GM23338 (cell line): Measurements from ENCODE around the gene MYOD1. TPM values are rescaled to one million over a fixed set of nuclear protein-coding genes. Genes with fewer than 3 reads are reported as not detected.

ENCODE experiments used
- ATAC-seq: fragments of 200-7000 bp; cut with Tn5 transposase; 3 replicates; pipeline ENCODE4 v1.9.1; 2020
- DNase-seq: peaks from one replicate; pipeline ENCODE4 v3.0.0-alpha.2; 2015; ENCODE audit warnings: low spot score
- H2AFZ ChIP-seq: fragments of 200-600 bp; sonication (generic); 2 replicates; pipeline ENCODE4 v1.8.0; 2016; ENCODE audit warnings: antibody characterized with exemption, mild to moderate bottlenecking, moderate library complexity
- H3F3A ChIP-seq: fragments of 200-600 bp; sonication (generic); replicated peaks from 2 replicates; pipeline ENCODE4 v1.8.0; 2017; ENCODE audit warnings: antibody characterized with exemption, mixed run types, low read depth
- H3K27ac ChIP-seq: fragments of 200-600 bp; sonication (generic); 2 replicates; pipeline ENCODE4 v1.6.1; 2016; ENCODE audit warnings: low read depth
- H3K27me3 ChIP-seq: fragments of 200-600 bp; sonication (generic); 2 replicates; pipeline ENCODE4 v1.8.0; 2016; ENCODE audit warnings: mild to moderate bottlenecking, mixed run types, moderate library complexity; ENCODE audit not compliant: insufficient read depth
- H3K36me3 ChIP-seq: fragments of 200-600 bp; sonication (generic); 2 replicates; pipeline ENCODE4 v1.8.0; 2016; ENCODE audit warnings: mild to moderate bottlenecking; ENCODE audit not compliant: insufficient read depth
- H3K4me1 ChIP-seq: fragments of 200-600 bp; sonication (generic); 2 replicates; pipeline ENCODE4 v1.8.0; 2016; ENCODE audit warnings: mild to moderate bottlenecking, moderate library complexity; ENCODE audit not compliant: insufficient read depth
- H3K4me2 ChIP-seq: fragments of 200-600 bp; sonication (generic); 2 replicates; pipeline ENCODE4 v1.7.1; 2017; ENCODE audit warnings: mixed run types
- H3K4me3 ChIP-seq: fragments of 200-600 bp; sonication (generic); 2 replicates; pipeline ENCODE4 v1.6.1; 2016; ENCODE audit warnings: mixed run types
- H3K79me2 ChIP-seq: fragments of 200-600 bp; sonication (generic); replicated peaks from 2 replicates; pipeline ENCODE4 v1.8.0; 2017; ENCODE audit warnings: mild to moderate bottlenecking; ENCODE audit not compliant: insufficient read depth
- H3K9me2 ChIP-seq: fragments of 200-600 bp; sonication (generic); 2 replicates; pipeline ENCODE4 v1.8.0; 2017; ENCODE audit not compliant: insufficient read depth
- H4K20me1 ChIP-seq: fragments of 200-600 bp; sonication (generic); replicated peaks from 2 replicates; pipeline ENCODE4 v1.8.0; 2017; ENCODE audit warnings: mild to moderate bottlenecking; ENCODE audit not compliant: insufficient read depth
- H3K27ac Mint-ChIP-seq: 2 replicates; pipeline ENCODE4 v1.8.0; 2020; ENCODE audit warnings: inconsistent platforms, mild to moderate bottlenecking, moderate library complexity, mixed read lengths
- H3K27me3 Mint-ChIP-seq: 3 replicates; pipeline ENCODE4 v1.8.0; 2022; ENCODE audit warnings: low read depth, mild to moderate bottlenecking, moderate library complexity, mixed read lengths, inconsistent platforms; ENCODE audit not compliant: insufficient read depth, poor library complexity
- H3K36me3 Mint-ChIP-seq: 3 replicates; pipeline ENCODE4 v1.8.0; 2021; ENCODE audit warnings: low read depth, mild to moderate bottlenecking, inconsistent platforms, moderate library complexity, mixed read lengths
- H3K4me1 Mint-ChIP-seq: 3 replicates; pipeline ENCODE4 v1.8.0; 2020; ENCODE audit warnings: mild to moderate bottlenecking, inconsistent platforms, mixed read lengths
- H3K4me3 Mint-ChIP-seq: 3 replicates; pipeline ENCODE4 v1.8.0; 2021; ENCODE audit warnings: moderate library complexity, mild to moderate bottlenecking, inconsistent platforms, mixed read lengths
- H3K9me3 Mint-ChIP-seq: 3 replicates; pipeline ENCODE4 v1.8.0; 2020; ENCODE audit warnings: moderate library complexity, mild to moderate bottlenecking, inconsistent platforms, mixed read lengths
- CTCF ChIP-seq, 2 experiments: fragments of 200-600 bp in 1 of 2; sonication (generic) in 1 of 2; conservative IDR thresholded peaks; 2 replicates each; pipeline versions ENCODE4 v1.5.1 to v1.6.1; 2016 to 2017; ENCODE audit warnings: antibody characterized with exemption in 2 of 2, low read depth in 2 of 2, mild to moderate bottlenecking in 2 of 2, moderate library complexity in 1 of 2
- EZH2phosphoT487 ChIP-seq: fragments of 200-600 bp; sonication (generic); IDR thresholded peaks from one replicate; pipeline ENCODE4 v1.8.1; 2018; ENCODE audit warnings: antibody characterized with exemption; ENCODE audit not compliant: unreplicated experiment
- JUNB ChIP-seq: IDR thresholded peaks from one replicate; pipeline ENCODE4 v1.6.1; 2016; ENCODE audit warnings: antibody characterized with exemption; ENCODE audit not compliant: unreplicated experiment
- NANOG ChIP-seq: IDR thresholded peaks from 2 replicates; pipeline ENCODE4 v1.6.1; 2016; ENCODE audit warnings: antibody characterized with exemption, borderline replicate concordance
- POLR2AphosphoS5 ChIP-seq: IDR thresholded peaks from 2 replicates; pipeline ENCODE4 v1.6.1; 2016; ENCODE audit warnings: antibody characterized with exemption, low read depth
- STAT1 ChIP-seq: IDR thresholded peaks from one replicate; pipeline ENCODE4 v1.6.1; 2016; ENCODE audit warnings: antibody characterized with exemption; ENCODE audit not compliant: unreplicated experiment
- ZNF114 ChIP-seq: fragments of 250-450 bp; sonication (Bioruptor Pico); IDR thresholded peaks from 2 replicates; pipeline ENCODE4 v1.5.0; 2020; ENCODE audit warnings: mild to moderate bottlenecking, moderate library complexity
- ZNF331 ChIP-seq: fragments of 250-450 bp; sonication (Bioruptor Pico); IDR thresholded peaks from 2 replicates; pipeline ENCODE4 v1.5.0; 2020; ENCODE audit warnings: low read depth, mild to moderate bottlenecking, moderate library complexity
- ZNF462 ChIP-seq: fragments of 250-450 bp; sonication (Bioruptor Pico); IDR thresholded peaks from 2 replicates; pipeline ENCODE4 v1.5.0; 2020; ENCODE audit warnings: mild to moderate bottlenecking, moderate library complexity
- polyA plus RNA-seq: library from polyadenylated mRNA; unstranded; fragments of >200 nt; fragmentation: Nextera tagmentation; extraction: Ambion mirVana; gene quantifications from 2 replicates; pipeline ENCODE4 v1.2.1, GENCODE V29; 2016
- total RNA-seq: library from RNA; depleted of rRNA; stranded (reverse); fragments of >200 nt; shearing (Covaris generic); gene quantifications from 2 replicates; pipeline ENCODE4 v1.2.3, GENCODE V29; 2014

The MYOD1 gene
- total and polyA plus RNA-seq, 2 experiments from 2014 or later = not detected

GRCh38 chr11:17691976-17692375, 27.4 kb upstream of the MYOD1 start (continued):
- TF ChIP-seq POLR2AphosphoS5 (no peak), STAT1 (no peak), ZNF462 (no peak), EZH2phosphoT487 (no peak), NANOG (no peak)

GRCh38 chr11:17692931-17693330, 26.4 kb upstream of the MYOD1 start:
- no peaks in the 10 kb centered on the region for H3K9me3 Mint-ChIP-seq
- no peak for ATAC-seq
- Histone ChIP-seq H3K27ac (no peak overlapping the region), H3K4me2 (no peak overlapping the region), H2AFZ (no peak overlapping the region), H3K4me3 (no peak overlapping the region), H3K9me2 (no peaks in the 10 kb centered on the region), H3K27me3 (peaks cover 55% of the 10 kb centered on the region), H3K4me1 (no peaks in the 10 kb centered on the region), H3K79me2 (no peaks in the 10 kb centered on the region), H3F3A (no peaks in the 10 kb centered on the region), H3K36me3 (no peaks in the 10 kb centered on the region), H4K20me1 (peaks cover 3% of the 10 kb centered on the region; the same call in 1 of the 2 replicates)
- H3K4me3 Mint-ChIP-seq = no peak overlapping the region
- H3K4me1 Mint-ChIP-seq = 0 out of 3 replicates have a peak, but pooled peaks cover 4% of the 10 kb centered on the region
- H3K27ac Mint-ChIP-seq = no peak overlapping the region
- H3K36me3 Mint-ChIP-seq = no peaks in the 10 kb centered on the region
- peaks cover 25% of the 10 kb centered on the region for H3K27me3 Mint-ChIP-seq
- DNase-seq = no peak
- TF ChIP-seq JUNB = no peak
- no peak for TF ChIP-seq POLR2AphosphoS5
- TF ChIP-seq ZNF331 = no peak
- TF ChIP-seq STAT1 = no peak
- TF ChIP-seq NANOG = no peak
- no peak for TF ChIP-seq ZNF114 (CRISPR knock-in tag)
- TF ChIP-seq CTCF (conservative IDR thresholded peaks at IDR 0.05; ENCODE audit: low read depth in 2 of 2) = no peak
